ACHN (cell line): ENCODE results near the gene HS3ST5.
A peak's percentile ranks its signal among the peaks of the same experiment; 100 is the strongest.

ENCODE experiments used
- DNase-seq: peaks from one replicate; pipeline ENCODE4 v3.0.0-alpha.2; 2015
- in situ Hi-C: cut with HindIII; loops from 2 replicates; pipeline ENCODE4 v1.10.0; 2017; ENCODE audit warnings: low sequenced_read_pairs, low pct_ligation_motif_present, low pct_unique_long_range_greater_than_20kb

HS3ST5 gene

DNA sequence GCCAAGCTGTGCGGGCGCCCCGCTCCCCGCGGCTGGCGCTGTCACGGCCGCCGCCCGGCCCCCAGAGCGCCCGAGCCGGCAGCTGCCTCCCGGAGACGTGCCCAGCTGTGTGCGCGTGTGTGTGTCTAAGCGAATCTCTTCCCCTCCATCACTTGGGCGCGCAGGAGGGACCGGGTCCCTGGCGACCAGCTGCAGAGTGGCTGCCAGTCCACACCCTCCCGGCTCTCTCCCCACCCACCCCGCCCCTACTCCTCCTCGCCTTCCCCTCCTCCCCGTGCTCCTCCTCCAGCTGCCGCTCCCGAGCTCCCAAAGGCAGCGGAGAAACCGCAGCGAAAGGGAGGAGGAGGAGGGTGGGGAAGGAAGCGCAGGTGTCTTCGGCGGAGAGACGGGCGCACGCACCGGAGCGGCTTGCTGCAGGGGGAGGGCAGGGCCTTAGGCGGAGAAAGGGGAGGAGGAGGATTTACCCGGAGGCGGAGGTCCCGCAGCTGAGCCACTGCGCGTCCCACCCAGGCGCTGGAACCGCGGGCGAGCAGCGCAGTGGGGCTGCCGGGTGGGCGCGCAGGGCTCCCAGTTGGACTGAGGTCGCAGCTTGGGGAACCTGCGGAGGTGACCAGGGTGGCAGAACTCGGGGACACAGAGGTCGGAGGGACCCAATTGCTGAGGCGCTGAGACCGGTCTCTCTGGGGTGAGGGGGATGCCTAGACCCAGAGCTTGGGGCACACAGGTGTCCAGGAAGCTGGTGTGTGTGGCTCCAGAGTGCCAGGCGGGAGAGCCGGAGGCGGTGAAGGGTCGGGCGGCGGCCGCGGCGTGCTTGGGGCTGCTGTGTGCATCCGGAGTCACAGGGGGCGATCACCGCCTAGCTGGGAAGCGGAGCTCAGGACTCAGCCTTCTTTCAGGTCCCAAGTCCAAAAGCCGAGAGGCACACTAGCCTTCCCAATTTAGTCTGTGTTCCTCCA, at the start of gene HS3ST5:
HS3ST5 (minus strand) TSS at position 198 of the 956 bp plus-strand sequence. CDS start 280,178 bp downstream, outside the sequence.
- in situ Hi-C loops, result no loop called here
- DNase-seq, result peak; percentile 43

- in situ Hi-C loops, result no loop called here
- DNase-seq, result no peak
Observed at GRCh38 chr6:114390176-114390575, 47.4 kb upstream of the HS3ST5 start.

DNA sequence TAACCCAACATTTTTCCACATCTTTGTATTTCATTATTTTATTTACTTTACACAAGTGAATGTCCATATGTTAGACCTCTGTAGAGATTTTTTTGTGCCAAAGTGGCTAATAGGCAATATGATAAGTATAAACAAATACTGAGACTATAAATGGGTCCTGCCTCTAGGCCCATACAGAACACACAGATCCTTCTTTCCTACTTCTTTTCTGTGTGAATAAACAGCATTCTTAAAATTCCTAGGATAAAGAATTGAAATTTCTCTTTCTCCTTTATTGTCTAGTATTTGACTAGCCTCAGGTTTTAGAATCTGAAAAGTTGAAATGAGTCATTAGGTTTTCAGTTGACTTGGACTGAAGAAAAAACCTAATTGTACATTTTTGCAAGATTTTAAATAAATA, 46.3 kb upstream of the HS3ST5 start:
- in situ Hi-C loops, result no loop called here
- no peak for DNase-seq

GRCh38 chr6:114382406-114382805, 39.6 kb upstream of the HS3ST5 start:
- no peak for DNase-seq
- in situ Hi-C loops, result no loop called here

GRCh38 chr6:114377881-114378280, 35.1 kb upstream of the HS3ST5 start:
- in situ Hi-C loops, result no loop called here
- no peak for DNase-seq

DNA sequence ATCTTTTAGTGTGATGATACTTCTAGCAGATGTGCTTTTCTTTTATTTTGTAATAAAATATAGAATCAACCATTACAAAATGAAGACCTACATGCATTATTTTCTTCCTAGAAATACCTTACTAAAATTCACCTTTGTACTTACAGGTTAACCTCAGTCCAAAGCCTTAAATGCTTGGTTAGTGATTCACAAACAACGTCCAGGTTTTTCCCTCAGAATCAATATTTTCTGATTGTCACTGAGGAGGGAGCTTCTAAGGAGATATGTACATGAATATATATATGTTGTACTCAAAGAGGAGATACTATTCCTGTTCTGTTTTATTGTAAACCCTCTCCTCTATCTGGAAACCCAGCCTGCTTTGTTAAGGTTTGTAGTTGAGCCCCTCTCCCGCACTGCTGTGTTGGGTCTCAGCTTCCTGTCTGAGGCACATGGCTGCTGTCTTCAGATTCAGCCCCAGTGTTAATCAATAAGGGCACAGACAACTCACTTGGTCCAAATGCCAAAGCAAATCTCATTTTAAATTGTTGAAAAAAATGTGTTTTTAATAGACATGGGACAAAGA, 33.9 kb upstream of the HS3ST5 start:
- no peak for DNase-seq
- in situ Hi-C loops, result no loop called here

DNA sequence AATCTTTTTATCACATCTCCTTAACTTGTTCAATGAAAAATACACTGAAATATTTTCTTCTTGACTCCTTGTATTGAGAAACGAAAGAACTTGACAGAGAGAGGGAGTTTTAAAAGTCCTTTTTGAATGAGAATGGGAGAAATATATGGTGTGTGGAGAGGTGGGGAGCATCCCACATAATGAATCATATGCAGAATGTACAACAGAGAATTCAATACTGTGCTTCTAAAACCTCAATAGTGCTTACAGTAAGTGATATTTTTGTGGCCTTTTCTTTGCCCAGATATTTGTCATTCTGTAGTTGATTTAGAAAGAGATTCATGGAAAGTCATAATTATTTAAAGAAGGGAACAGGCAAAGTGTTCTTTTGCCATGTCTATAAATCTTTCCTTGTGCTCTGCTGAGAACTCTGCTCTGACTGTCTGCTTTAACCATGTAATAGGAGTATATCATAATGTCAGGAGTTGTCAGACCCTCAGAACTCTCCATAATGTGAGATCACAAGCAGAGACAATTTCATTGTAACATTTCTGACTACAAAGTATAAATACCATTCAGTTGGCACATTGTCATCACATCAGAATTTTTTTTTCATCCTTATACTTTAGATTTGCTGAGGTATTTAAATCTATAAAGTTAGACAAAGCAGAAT, 32.8 kb upstream of the HS3ST5 start:
- in situ Hi-C loops, result no loop called here
- no peak for DNase-seq

GRCh38 chr6:114367315-114367961, 24.6 kb upstream of the HS3ST5 start:
- in situ Hi-C loops, result no loop called here
- DNase-seq, result no peak

- in situ Hi-C loops, result no loop called here
- DNase-seq, result no peak
Observed at GRCh38 chr6:114366899-114367298, 24.1 kb upstream of the HS3ST5 start.

DNA sequence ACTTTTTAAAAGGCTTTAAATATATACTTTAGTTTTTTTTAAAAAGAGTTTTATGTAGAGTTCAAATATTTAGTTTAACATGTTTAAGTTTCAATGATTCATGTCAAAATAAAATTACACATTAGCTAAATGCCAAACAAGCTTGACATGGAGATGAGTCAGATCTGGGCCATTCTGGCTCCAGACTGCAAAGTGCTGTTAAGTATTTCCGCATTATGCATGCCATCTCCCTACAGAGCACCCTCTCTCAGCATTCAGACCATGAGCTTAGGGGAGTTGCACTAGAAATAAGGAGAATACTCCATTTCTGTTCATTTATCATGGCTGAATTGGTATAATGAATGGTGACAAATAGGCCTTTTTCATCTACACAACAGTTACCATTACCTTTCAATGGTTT, 21.5 kb upstream of the HS3ST5 start:
- in situ Hi-C loops, result no loop called here
- peak; percentile 79 for DNase-seq

DNA sequence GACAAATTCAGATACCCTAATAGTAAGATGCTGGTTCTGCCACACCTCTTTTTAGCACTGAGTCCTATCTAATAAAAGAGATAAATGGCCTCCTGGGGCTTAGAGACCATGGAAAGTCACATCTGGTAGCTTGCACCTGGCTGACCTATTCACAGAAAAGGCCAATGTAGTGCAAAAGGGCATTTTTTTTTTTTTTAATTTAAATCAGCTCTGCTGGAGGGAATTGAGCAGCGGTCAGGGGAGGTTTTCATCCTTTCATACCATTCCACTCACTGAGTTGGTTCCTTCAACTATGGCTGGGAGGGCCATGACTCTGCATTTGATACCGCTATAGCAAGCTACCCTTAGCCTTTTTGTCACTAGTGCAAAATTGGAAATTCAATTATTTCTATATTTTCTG, 20.1 kb upstream of the HS3ST5 start:
- in situ Hi-C loops, result no loop called here
- DNase-seq, result no peak

- in situ Hi-C loops, result no loop called here
- no peak for DNase-seq
Observed at GRCh38 chr6:114362396-114362795, 19.6 kb upstream of the HS3ST5 start.

- DNase-seq, result no peak
- in situ Hi-C loops, result no loop called here
Observed at GRCh38 chr6:114361036-114361435, 18.2 kb upstream of the HS3ST5 start.

GRCh38 chr6:114355300-114355699, 12.5 kb upstream of the HS3ST5 start:
- no peak for DNase-seq
- in situ Hi-C loops, result no loop called here

- DNase-seq, result no peak
- in situ Hi-C loops, result no loop called here
Observed at GRCh38 chr6:114354482-114354881, 11.7 kb upstream of the HS3ST5 start.

DNA sequence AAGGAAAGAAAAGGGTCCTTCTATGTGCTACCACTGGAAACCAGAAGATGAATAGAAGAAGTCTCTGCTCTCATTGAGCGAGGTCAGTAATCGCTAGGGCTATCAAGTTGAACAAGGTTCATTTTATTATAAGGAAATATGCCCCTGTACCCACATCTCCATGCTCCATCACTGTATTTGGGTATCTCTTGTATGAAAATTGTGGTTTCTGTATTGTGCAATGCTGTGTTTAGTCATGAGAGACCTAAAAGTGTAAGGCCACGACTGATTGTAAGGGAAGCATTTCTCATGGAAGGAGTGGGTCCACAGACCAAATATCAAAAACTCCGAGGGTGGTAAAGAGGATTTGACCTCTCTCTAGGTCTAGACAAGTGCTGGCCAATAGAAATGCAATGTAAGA, 3.6 kb upstream of the HS3ST5 start:
- in situ Hi-C loops, result no loop called here
- DNase-seq, result no peak

- in situ Hi-C loops, result no loop called here
Observed at GRCh38 chr6:114344971-114345275, 2.1 kb upstream of the HS3ST5 start.

GRCh38 chr6:114344246-114344970, 1.6 kb upstream of the HS3ST5 start:
- DNase-seq, result no peak
- in situ Hi-C loops, result no loop called here

More at GRCh38 chr6:114344971-114345275, 2.1 kb upstream of the HS3ST5 start:
- no peak for DNase-seq

GRCh38 chr6:114343782-114344144, 940 bp upstream of the HS3ST5 start:
- no peak for DNase-seq
- in situ Hi-C loops, result no loop called here
